Sigmoid colon (tissue), 4 donors: ENCODE measurements around the gene PSAT1.

Source experiments
- CTCF ChIP-seq, 4 experiments: fragments of 450-650 bp in 3 of 4; fragments of 200-600 bp in 1 of 4; IDR thresholded peaks; one replicate each; pipeline ENCODE4 v1.5.1; 2016 to 2019; ENCODE audit warnings: antibody characterized with exemption in 4 of 4, mild to moderate bottlenecking in 3 of 4, moderate library complexity in 2 of 4
- EP300 ChIP-seq, 4 donors: sonication (generic); formaldehyde crosslinking; IDR thresholded peaks; one replicate each; pipeline ENCODE4 v1.6.1; 2017; ENCODE audit warnings: antibody characterized with exemption in 4 of 4
- POLR2A ChIP-seq, 2 donors: fragments of 450-650 bp; IDR thresholded peaks; one replicate each; pipeline ENCODE4 v1.6.1; 2016; ENCODE audit warnings: antibody characterized with exemption in 2 of 2, mild to moderate bottlenecking in 2 of 2, moderate library complexity in 2 of 2
- POLR2AphosphoS5 ChIP-seq, 4 donors: sonication (generic); formaldehyde crosslinking; IDR thresholded peaks; one replicate each; pipeline ENCODE4 v1.6.1; 2017; ENCODE audit warnings: antibody characterized with exemption in 4 of 4

GRCh38 chr9:78294290-78295176 lies 2.4 kb upstream of the PSAT1 start:
- TF ChIP-seq CTCF (IDR thresholded peaks at IDR 0.05) (no peak), POLR2A (IDR thresholded peaks at IDR 0.05) (no peak), POLR2AphosphoS5 (IDR thresholded peaks at IDR 0.05) (no peak), EP300 (IDR thresholded peaks at IDR 0.05) (no peak)
